ENCODE data around the gene ZFYVE19. TPM values are rescaled to one million over a fixed set of nuclear protein-coding genes. Genes with fewer than 3 reads are reported as not detected.
A peak's percentile ranks its signal among the peaks of the same experiment; 100 is the strongest.

The ZFYVE19 gene
- total and polyA plus RNA-seq, 2 experiments from 2014 or later = 8.5 to 22.7 TPM

- Mint-ChIP-seq H3K4me1 (peaks cover 6% of the 10 kb centered on the region; the same call in 2 of the 3 replicates), H3K9me3 (no peaks in the 10 kb centered on the region), H3K27ac (no peak overlapping the region), H3K27me3 (ENCODE audit: insufficient read depth, low read depth, poor library complexity) (peaks cover 4% of the 10 kb centered on the region), H3K36me3 (ENCODE audit: low read depth) (no peaks in the 10 kb centered on the region), H3K4me3 (no peak overlapping the region)
- no peaks in the 10 kb centered on the region for H3K36me3 ChIP-seq (ENCODE audit: insufficient read depth)
- H3K9me2 ChIP-seq (ENCODE audit: insufficient read depth) = no peaks in the 10 kb centered on the region
- H3K4me2 ChIP-seq = no peak overlapping the region
- TF ChIP-seq NANOG (IDR thresholded peaks at IDR 0.05; ENCODE audit: borderline replicate concordance) (no peak), POLR2AphosphoS5 (IDR thresholded peaks at IDR 0.05; ENCODE audit: low read depth) (no peak), CTCF (conservative IDR thresholded peaks at IDR 0.05; ENCODE audit: low read depth in 2 of 2) (no peak), ETS1 (IDR thresholded peaks at IDR 0.05) (no peak)
- H3K4me1 ChIP-seq (ENCODE audit: insufficient read depth) = no peaks in the 10 kb centered on the region
- H2AFZ ChIP-seq = no peak overlapping the region
- no peaks in the 10 kb centered on the region for H3F3A ChIP-seq (replicated peaks; ENCODE audit: low read depth)
- H3K4me3 ChIP-seq = no peak overlapping the region
- H3K79me2 ChIP-seq (replicated peaks; ENCODE audit: insufficient read depth) = no peaks in the 10 kb centered on the region
- DNase-seq (ENCODE audit: low spot score) (no peak), ATAC-seq (no peak)
- H4K20me1 ChIP-seq (replicated peaks; ENCODE audit: insufficient read depth) = no peaks in the 10 kb centered on the region
- H3K27ac ChIP-seq (ENCODE audit: low read depth) = no peak overlapping the region
- H3K27me3 ChIP-seq (ENCODE audit: insufficient read depth) = no peaks in the 10 kb centered on the region
Observed at GRCh38 chr15:40826423-40827075, 19.7 kb downstream of the ZFYVE19 start.

- Histone ChIP-seq H3K9me2 (ENCODE audit: insufficient read depth) (no peaks in the 10 kb centered on the region), H3K79me2 (replicated peaks; ENCODE audit: insufficient read depth) (no peaks in the 10 kb centered on the region), H4K20me1 (replicated peaks; ENCODE audit: insufficient read depth) (no peaks in the 10 kb centered on the region), H3K4me1 (ENCODE audit: insufficient read depth) (no peaks in the 10 kb centered on the region), H3K36me3 (ENCODE audit: insufficient read depth) (no peaks in the 10 kb centered on the region), H3K27ac (ENCODE audit: low read depth) (no peak within 1 kb of the TSS), H3K27me3 (ENCODE audit: insufficient read depth) (no peaks in the 10 kb centered on the region), H3K4me3 (no peak within 1 kb of the TSS), H3K4me2 (no peak within 1 kb of the TSS), H3F3A (replicated peaks; ENCODE audit: low read depth) (no peaks in the 10 kb centered on the region), H2AFZ (peak within 1 kb of the TSS; percentile 74)
- peaks cover 6% of the 10 kb centered on the region; the same call in 2 of the 3 replicates for H3K4me1 Mint-ChIP-seq
- DNase-seq (ENCODE audit: low spot score) = no peak
- no peak for ATAC-seq
- no peak within 1 kb of the TSS for H3K27ac Mint-ChIP-seq
- H3K9me3 Mint-ChIP-seq = no peaks in the 10 kb centered on the region
- no peaks in the 10 kb centered on the region; the same call in 2 of the 3 replicates for H3K36me3 Mint-ChIP-seq (ENCODE audit: low read depth)
- peaks cover 4% of the 10 kb centered on the region for H3K27me3 Mint-ChIP-seq (ENCODE audit: insufficient read depth, low read depth, poor library complexity)
- no peak within 1 kb of the TSS for H3K4me3 Mint-ChIP-seq
- no peak for TF ChIP-seq STAT1 (IDR thresholded peaks at IDR 0.05; ENCODE audit: unreplicated experiment)
- no peak for TF ChIP-seq REST (IDR thresholded peaks at IDR 0.05; ENCODE audit: unreplicated experiment)
- TF ChIP-seq CREB1 (CRISPR knock-in tag; IDR thresholded peaks at IDR 0.05; ENCODE audit: low read depth) = no peak
- no peak for TF ChIP-seq NANOG (IDR thresholded peaks at IDR 0.05; ENCODE audit: borderline replicate concordance)
- TF ChIP-seq ZNF114 (CRISPR knock-in tag; IDR thresholded peaks at IDR 0.05) = no peak
- TF ChIP-seq JUNB (IDR thresholded peaks at IDR 0.05; ENCODE audit: unreplicated experiment) = no peak
- TF ChIP-seq EZH2 (IDR thresholded peaks at IDR 0.05; ENCODE audit: low read depth, unreplicated experiment) = no peak
- no peak for TF ChIP-seq EZH2phosphoT487 (IDR thresholded peaks at IDR 0.05; ENCODE audit: unreplicated experiment)
Observed at GRCh38 chr15:40828447-40829036, 21.7 kb downstream of the ZFYVE19 start, which contains the start of gene PPP1R14D. Gene PPP1R14D (minus strand): TSS chr15:40828708. CDS start chr15:40828641, 67 bp downstream.
